ENCODE results near the gene C16orf86.

DNA sequence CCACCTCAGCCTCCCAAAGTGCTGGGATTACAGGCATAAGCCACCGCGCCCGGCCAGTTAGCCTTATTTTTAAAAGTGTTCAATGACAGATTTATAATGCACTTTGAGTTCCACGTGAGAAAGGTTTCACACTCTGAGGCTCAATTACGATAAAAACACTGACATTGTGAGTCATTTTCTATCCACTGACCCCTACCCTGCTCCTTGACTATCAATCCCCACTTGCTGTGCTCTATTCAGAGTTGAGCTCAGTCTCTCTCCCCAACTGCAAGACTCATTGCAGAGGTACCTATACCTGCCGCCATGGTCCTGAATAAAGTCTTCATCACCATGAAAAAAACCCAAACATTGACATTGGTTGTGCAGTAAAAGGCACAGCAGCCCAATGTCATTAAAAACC lies 44.0 kb downstream of the C16orf86 start:
- no peak for TF ChIP-seq ZFP3 (CRISPR knock-in tag; IDR thresholded peaks at IDR 0.05)
- TF ChIP-seq, protein P1, sequence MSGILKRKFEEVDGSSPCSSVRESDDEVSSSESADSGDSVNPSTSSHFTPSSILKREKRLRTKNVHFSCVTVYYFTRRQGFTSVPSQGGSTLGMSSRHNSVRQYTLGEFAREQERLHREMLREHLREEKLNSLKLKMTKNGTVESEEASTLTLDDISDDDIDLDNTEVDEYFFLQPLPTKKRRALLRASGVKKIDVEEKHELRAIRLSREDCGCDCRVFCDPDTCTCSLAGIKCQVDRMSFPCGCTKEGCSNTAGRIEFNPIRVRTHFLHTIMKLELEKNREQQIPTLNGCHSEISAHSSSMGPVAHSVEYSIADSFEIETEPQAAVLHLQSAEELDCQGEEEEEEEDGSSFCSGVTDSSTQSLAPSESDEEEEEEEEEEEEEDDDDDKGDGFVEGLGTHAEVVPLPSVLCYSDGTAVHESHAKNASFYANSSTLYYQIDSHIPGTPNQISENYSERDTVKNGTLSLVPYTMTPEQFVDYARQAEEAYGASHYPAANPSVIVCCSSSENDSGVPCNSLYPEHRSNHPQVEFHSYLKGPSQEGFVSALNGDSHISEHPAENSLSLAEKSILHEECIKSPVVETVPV (CRISPR knock-in tag; IDR thresholded peaks at IDR 0.05): no peak
- TF ChIP-seq PPARA (CRISPR knock-in tag; IDR thresholded peaks at IDR 0.05; ENCODE audit: borderline replicate concordance): no peak
- TF ChIP-seq OSR1 (CRISPR knock-in tag; IDR thresholded peaks at IDR 0.05): no peak
- TF ChIP-seq, protein P2, sequence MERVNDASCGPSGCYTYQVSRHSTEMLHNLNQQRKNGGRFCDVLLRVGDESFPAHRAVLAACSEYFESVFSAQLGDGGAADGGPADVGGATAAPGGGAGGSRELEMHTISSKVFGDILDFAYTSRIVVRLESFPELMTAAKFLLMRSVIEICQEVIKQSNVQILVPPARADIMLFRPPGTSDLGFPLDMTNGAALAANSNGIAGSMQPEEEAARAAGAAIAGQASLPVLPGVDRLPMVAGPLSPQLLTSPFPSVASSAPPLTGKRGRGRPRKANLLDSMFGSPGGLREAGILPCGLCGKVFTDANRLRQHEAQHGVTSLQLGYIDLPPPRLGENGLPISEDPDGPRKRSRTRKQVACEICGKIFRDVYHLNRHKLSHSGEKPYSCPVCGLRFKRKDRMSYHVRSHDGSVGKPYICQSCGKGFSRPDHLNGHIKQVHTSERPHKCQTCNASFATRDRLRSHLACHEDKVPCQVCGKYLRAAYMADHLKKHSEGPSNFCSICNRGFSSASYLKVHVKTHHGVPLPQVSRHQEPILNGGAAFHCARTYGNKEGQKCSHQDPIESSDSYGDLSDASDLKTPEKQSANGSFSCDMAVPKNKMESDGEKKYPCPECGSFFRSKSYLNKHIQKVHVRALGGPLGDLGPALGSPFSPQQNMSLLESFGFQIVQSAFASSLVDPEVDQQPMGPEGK (CRISPR knock-in tag; IDR thresholded peaks at IDR 0.05; ENCODE audit: borderline replicate concordance): no peak
- no peak for TF ChIP-seq RARB (CRISPR knock-in tag; IDR thresholded peaks at IDR 0.05)
- no peak for TF ChIP-seq TCF4 (CRISPR knock-in tag; IDR thresholded peaks at IDR 0.05; ENCODE audit: borderline replicate concordance)
- no peak for TF ChIP-seq ARNTL (CRISPR knock-in tag; IDR thresholded peaks at IDR 0.05; ENCODE audit: borderline replicate concordance, low read depth)
- no peak for TF ChIP-seq ZNF565 (CRISPR knock-in tag; conservative IDR thresholded peaks at IDR 0.05; ENCODE audit: low read depth)
- TF ChIP-seq GLIS3 (CRISPR knock-in tag; IDR thresholded peaks at IDR 0.05): no peak

Measured in SK-N-SH treated with all-trans-retinoic acid at 6 μM for 48 hours (cell line).